Dermis microvascular lymphatic vessel endothelial cell (primary cell): Measurements from ENCODE around the gene HDAC4. TPM values are rescaled to one million over a fixed set of nuclear protein-coding genes. Genes with fewer than 3 reads are reported as not detected.
"Not testable (repeated sequence)": the region's sequence is repeated elsewhere in the genome, so short reads cannot be mapped to it uniquely, and the experiment has no call there.

ENCODE experiments used
- DNase-seq, 2 donors: peaks; one replicate each; pipeline versions ENCODE4 v3.0.0 to v3.0.0-alpha.2; 2010; ENCODE audit warnings: low read depth in 2 of 2
- total RNA-seq: library from RNA; depleted of rRNA; stranded (reverse); fragments of >200 nt; gene quantifications from 2 replicates; pipeline ENCODE4 v1.2.1, GENCODE V29; 2014

Gene HDAC4
- total RNA-seq, 1 donor from 2014 or later: 10.4 TPM

- not testable (repeated sequence) for DNase-seq
These were observed 224.5 kb downstream of the HDAC4 start for GRCh38 chr2:239176138-239176803.

- DNase-seq: no peak
These were observed 225.6 kb downstream of the HDAC4 start for GRCh38 chr2:239175181-239175580.

- DNase-seq: no peak
These were observed 227.5 kb downstream of the HDAC4 start for GRCh38 chr2:239173301-239173700.

- DNase-seq: no peak
These were observed 229.2 kb downstream of the HDAC4 start for GRCh38 chr2:239171643-239172042.

- DNase-seq: no peak
These were observed 231.3 kb downstream of the HDAC4 start for GRCh38 chr2:239169311-239170048.

- DNase-seq: no peak
These were observed 232.2 kb downstream of the HDAC4 start for GRCh38 chr2:239168575-239168974.

- no peak for DNase-seq
These were observed 232.9 kb downstream of the HDAC4 start for GRCh38 chr2:239167766-239168444.

- no peak for DNase-seq
These were observed 233.7 kb downstream of the HDAC4 start for GRCh38 chr2:239167011-239167673.

- no peak for DNase-seq
These were observed 234.5 kb downstream of the HDAC4 start for GRCh38 chr2:239166201-239166834.

- DNase-seq: no peak
These were observed 235.5 kb downstream of the HDAC4 start for GRCh38 chr2:239165206-239165831.

- DNase-seq: no peak
These were observed 236.4 kb downstream of the HDAC4 start for GRCh38 chr2:239164335-239164871.

- no peak for DNase-seq
These were observed 237.0 kb downstream of the HDAC4 start for GRCh38 chr2:239163688-239164334.

GRCh38 chr2:239162976-239163687 lies 237.7 kb downstream of the HDAC4 start:
- no peak for DNase-seq

- DNase-seq: no peak
These were observed 238.5 kb downstream of the HDAC4 start for GRCh38 chr2:239162141-239162821.

- DNase-seq: no peak
These were observed 239.1 kb downstream of the HDAC4 start for GRCh38 chr2:239161711-239162140.

GRCh38 chr2:239160226-239161143 lies 240.3 kb downstream of the HDAC4 start:
- DNase-seq: no peak

- no peak for DNase-seq
These were observed 241.3 kb downstream of the HDAC4 start for GRCh38 chr2:239159476-239159911.
